Measurements from ENCODE around the gene FNBP1. TPM values are rescaled to one million over a fixed set of nuclear protein-coding genes. Genes with fewer than 3 reads are reported as not detected.

Gene FNBP1
- total and polyA plus RNA-seq, 2 experiments from 2014 or later = 26.6 to 28.8 TPM

DNA sequence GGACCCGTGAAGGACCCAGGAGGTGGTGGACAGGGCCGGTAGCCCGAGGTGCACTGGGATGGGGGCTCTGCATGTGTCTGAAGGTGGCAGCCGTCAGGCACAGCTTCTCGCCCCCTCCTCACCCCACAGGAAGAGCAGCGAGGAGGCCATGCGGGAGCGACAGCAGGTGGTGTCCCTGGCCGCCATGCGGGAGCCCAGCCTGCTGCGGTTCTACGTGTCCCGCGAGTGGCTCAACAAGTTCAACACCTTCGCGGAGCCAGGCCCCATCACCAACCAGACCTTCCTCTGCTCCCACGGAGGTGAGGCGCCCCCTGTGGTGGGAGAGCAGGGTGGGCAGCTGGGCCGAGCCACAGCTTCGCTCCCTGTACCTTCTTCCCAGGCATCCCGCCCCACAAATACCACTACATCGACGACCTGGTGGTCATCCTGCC is 167.8 kb downstream of the FNBP1 start:
- Histone ChIP-seq H3K27me3 (ENCODE audit: insufficient read depth) (no peaks in the 10 kb centered on the region), H3K4me1 (ENCODE audit: insufficient read depth) (no peaks in the 10 kb centered on the region), H3K79me2 (replicated peaks; ENCODE audit: insufficient read depth) (no peaks in the 10 kb centered on the region), H2AFZ (no peak overlapping the region), H3K36me3 (ENCODE audit: insufficient read depth) (no peaks in the 10 kb centered on the region), H3K4me3 (no peak overlapping the region), H3K27ac (ENCODE audit: low read depth) (no peak overlapping the region), H3K4me2 (no peak overlapping the region), H3F3A (replicated peaks; ENCODE audit: low read depth) (no peaks in the 10 kb centered on the region), H4K20me1 (replicated peaks; ENCODE audit: insufficient read depth) (no peaks in the 10 kb centered on the region), H3K9me2 (ENCODE audit: insufficient read depth) (no peaks in the 10 kb centered on the region)
- Mint-ChIP-seq H3K4me3 (no peak overlapping the region), H3K27me3 (ENCODE audit: insufficient read depth, low read depth, poor library complexity) (peaks cover 11% of the 10 kb centered on the region), H3K9me3 (no peaks in the 10 kb centered on the region), H3K36me3 (ENCODE audit: low read depth) (no peaks in the 10 kb centered on the region), H3K27ac (no peak overlapping the region), H3K4me1 (peaks cover 2% of the 10 kb centered on the region; the same call in 2 of the 3 replicates)
- TF ChIP-seq JUNB (IDR thresholded peaks at IDR 0.05; ENCODE audit: unreplicated experiment) = no peak
- TF ChIP-seq, protein P1, sequence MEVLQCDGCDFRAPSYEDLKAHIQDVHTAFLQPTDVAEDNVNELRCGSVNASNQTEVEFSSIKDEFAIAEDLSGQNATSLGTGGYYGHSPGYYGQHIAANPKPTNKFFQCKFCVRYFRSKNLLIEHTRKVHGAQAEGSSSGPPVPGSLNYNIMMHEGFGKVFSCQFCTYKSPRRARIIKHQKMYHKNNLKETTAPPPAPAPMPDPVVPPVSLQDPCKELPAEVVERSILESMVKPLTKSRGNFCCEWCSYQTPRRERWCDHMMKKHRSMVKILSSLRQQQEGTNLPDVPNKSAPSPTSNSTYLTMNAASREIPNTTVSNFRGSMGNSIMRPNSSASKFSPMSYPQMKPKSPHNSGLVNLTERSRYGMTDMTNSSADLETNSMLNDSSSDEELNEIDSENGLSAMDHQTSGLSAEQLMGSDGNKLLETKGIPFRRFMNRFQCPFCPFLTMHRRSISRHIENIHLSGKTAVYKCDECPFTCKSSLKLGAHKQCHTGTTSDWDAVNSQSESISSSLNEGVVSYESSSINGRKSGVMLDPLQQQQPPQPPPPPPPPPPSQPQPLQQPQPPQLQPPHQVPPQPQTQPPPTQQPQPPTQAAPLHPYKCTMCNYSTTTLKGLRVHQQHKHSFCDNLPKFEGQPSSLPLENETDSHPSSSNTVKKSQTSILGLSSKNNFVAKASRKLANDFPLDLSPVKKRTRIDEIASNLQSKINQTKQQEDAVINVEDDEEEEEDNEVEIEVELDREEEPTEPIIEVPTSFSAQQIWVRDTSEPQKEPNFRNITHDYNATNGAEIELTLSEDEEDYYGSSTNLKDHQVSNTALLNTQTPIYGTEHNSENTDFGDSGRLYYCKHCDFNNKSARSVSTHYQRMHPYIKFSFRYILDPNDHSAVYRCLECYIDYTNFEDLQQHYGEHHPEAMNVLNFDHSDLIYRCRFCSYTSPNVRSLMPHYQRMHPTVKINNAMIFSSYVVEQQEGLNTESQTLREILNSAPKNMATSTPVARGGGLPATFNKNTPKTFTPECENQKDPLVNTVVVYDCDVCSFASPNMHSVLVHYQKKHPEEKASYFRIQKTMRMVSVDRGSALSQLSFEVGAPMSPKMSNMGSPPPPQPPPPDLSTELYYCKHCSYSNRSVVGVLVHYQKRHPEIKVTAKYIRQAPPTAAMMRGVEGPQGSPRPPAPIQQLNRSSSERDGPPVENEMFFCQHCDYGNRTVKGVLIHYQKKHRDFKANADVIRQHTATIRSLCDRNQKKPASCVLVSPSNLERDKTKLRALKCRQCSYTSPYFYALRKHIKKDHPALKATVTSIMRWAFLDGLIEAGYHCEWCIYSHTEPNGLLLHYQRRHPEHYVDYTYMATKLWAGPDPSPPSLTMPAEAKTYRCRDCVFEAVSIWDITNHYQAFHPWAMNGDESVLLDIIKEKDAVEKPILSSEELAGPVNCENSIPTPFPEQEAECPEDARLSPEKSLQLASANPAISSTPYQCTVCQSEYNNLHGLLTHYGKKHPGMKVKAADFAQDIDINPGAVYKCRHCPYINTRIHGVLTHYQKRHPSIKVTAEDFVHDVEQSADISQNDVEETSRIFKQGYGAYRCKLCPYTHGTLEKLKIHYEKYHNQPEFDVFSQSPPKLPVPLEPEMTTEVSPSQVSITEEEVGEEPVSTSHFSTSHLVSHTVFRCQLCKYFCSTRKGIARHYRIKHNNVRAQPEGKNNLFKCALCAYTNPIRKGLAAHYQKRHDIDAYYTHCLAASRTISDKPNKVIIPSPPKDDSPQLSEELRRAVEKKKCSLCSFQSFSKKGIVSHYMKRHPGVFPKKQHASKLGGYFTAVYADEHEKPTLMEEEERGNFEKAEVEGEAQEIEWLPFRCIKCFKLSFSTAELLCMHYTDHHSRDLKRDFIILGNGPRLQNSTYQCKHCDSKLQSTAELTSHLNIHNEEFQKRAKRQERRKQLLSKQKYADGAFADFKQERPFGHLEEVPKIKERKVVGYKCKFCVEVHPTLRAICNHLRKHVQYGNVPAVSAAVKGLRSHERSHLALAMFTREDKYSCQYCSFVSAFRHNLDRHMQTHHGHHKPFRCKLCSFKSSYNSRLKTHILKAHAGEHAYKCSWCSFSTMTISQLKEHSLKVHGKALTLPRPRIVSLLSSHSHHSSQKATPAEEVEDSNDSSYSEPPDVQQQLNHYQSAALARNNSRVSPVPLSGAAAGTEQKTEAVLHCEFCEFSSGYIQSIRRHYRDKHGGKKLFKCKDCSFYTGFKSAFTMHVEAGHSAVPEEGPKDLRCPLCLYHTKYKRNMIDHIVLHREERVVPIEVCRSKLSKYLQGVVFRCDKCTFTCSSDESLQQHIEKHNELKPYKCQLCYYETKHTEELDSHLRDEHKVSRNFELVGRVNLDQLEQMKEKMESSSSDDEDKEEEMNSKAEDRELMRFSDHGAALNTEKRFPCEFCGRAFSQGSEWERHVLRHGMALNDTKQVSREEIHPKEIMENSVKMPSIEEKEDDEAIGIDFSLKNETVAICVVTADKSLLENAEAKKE (CRISPR knock-in tag; IDR thresholded peaks at IDR 0.05) = no peak
- TF ChIP-seq, protein P2, sequence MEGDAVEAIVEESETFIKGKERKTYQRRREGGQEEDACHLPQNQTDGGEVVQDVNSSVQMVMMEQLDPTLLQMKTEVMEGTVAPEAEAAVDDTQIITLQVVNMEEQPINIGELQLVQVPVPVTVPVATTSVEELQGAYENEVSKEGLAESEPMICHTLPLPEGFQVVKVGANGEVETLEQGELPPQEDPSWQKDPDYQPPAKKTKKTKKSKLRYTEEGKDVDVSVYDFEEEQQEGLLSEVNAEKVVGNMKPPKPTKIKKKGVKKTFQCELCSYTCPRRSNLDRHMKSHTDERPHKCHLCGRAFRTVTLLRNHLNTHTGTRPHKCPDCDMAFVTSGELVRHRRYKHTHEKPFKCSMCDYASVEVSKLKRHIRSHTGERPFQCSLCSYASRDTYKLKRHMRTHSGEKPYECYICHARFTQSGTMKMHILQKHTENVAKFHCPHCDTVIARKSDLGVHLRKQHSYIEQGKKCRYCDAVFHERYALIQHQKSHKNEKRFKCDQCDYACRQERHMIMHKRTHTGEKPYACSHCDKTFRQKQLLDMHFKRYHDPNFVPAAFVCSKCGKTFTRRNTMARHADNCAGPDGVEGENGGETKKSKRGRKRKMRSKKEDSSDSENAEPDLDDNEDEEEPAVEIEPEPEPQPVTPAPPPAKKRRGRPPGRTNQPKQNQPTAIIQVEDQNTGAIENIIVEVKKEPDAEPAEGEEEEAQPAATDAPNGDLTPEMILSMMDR (conservative IDR thresholded peaks at IDR 0.05; ENCODE audit: low read depth in 2 of 2) = peak; percentile 35 to 73
- TF ChIP-seq, protein P3, sequence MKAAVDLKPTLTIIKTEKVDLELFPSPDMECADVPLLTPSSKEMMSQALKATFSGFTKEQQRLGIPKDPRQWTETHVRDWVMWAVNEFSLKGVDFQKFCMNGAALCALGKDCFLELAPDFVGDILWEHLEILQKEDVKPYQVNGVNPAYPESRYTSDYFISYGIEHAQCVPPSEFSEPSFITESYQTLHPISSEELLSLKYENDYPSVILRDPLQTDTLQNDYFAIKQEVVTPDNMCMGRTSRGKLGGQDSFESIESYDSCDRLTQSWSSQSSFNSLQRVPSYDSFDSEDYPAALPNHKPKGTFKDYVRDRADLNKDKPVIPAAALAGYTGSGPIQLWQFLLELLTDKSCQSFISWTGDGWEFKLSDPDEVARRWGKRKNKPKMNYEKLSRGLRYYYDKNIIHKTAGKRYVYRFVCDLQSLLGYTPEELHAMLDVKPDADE (IDR thresholded peaks at IDR 0.05) = no peak
- TF ChIP-seq POLR2AphosphoS5 (IDR thresholded peaks at IDR 0.05; ENCODE audit: low read depth) = no peak
- TF ChIP-seq EZH2phosphoT487 (IDR thresholded peaks at IDR 0.05; ENCODE audit: unreplicated experiment) = no peak
- peak; percentile 73 for ATAC-seq
- peak; percentile 69 for DNase-seq (ENCODE audit: low spot score)
